Non-pigmented ciliary epithelial cell (primary cell): ENCODE results near the gene TWF2.

Experiments
- DNase-seq: peaks from one replicate; pipeline ENCODE4 v3.0.0-alpha.2; 2010; ENCODE audit warnings: low read depth

TWF2 gene

DNA sequence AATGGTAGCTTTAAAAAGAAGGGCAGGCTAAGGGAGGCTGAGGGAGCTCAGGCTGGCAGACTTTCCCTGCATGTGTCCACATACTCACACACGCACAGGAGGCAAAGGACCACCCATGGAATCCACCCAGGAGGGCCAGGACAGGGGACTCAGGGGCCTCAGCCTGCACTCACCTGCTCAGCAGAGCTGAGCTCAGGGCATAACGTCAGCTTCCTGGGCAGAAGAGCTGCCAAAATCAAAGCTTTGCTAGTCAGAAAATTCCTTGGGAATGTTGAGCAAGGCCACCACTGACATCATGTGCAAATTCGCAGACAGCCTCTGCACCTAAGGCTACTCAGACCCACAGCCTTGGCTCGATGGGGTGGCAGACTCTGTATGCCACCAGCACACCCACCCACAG is 57.4 kb downstream of the TWF2 start:
- no peak for DNase-seq
